Lower leg skin (tissue), 3 donors: ENCODE data around the gene REL.

Source experiments
- CTCF ChIP-seq, 3 donors: fragments of 450-650 bp; IDR thresholded peaks; one replicate each; pipeline ENCODE4 v1.5.1; 2016; ENCODE audit warnings: antibody characterized with exemption in 3 of 3, mild to moderate bottlenecking in 3 of 3, moderate library complexity in 2 of 3
- POLR2A ChIP-seq, 2 donors: fragments of 450-650 bp; IDR thresholded peaks; one replicate each; pipeline ENCODE4 v1.6.1; 2016 to 2017; ENCODE audit warnings: antibody characterized with exemption in 2 of 2, mild to moderate bottlenecking in 1 of 2, moderate library complexity in 1 of 2

- no peak for TF ChIP-seq CTCF (IDR thresholded peaks at IDR 0.05)
- TF ChIP-seq POLR2A (IDR thresholded peaks at IDR 0.05): peak in 1 of 2 donors; percentile 7
Measured at GRCh38 chr2:60881047-60881932, at the start of gene REL.
